ENCODE measurements around the gene GLYATL2.

Gene GLYATL2

GRCh38 chr11:58801974-58802545 is 42.4 kb downstream of the GLYATL2 start:
- no peak overlapping the region for H3K4me3 ChIP-seq (ENCODE audit: low read depth, low read length)

DNA sequence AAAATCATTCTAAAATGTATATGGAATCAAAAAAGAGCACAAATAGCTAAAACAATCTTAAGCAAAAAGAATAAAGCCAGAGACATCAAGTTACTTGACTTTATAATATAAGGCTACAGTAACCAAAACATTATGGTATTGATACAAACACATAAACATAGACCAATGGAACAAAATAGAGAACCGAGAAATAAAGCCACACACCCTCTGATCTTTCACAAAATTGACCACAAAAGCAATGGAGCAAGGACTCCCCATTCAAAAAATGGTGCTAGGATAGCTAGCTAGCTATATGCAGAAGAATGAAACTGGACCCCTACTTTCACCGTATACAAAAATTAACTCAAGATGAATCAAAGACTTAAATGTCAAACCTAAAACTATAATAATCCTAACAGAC is 43.2 kb downstream of the GLYATL2 start:
- no peak overlapping the region for H3K4me3 ChIP-seq (ENCODE audit: low read depth, low read length)

DNA sequence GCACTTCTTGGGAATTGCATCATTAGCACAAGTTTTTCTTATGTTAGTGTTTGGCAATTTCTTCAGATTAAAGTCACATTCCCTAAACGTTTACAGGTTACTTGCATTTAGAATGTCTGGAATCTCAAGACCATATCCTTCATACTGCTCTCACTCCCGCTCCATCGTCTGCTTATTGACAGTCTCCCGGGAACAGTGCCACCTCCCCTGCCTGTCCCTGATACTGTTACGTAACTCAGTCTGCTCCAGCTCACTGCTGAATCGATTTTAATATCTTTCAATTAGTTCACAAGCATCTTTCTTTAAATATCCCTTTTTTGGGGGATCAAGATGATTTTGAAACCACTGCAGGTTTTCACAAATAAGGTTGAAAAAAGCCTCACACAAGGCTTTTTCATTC is 48.2 kb downstream of the GLYATL2 start:
- H3K4me3 ChIP-seq (ENCODE audit: low read depth, low read length), result no peak overlapping the region

GRCh38 chr11:58788355-58789023 is 56.0 kb downstream of the GLYATL2 start:
- H3K4me3 ChIP-seq (ENCODE audit: low read depth, low read length), result no peak overlapping the region

DNA sequence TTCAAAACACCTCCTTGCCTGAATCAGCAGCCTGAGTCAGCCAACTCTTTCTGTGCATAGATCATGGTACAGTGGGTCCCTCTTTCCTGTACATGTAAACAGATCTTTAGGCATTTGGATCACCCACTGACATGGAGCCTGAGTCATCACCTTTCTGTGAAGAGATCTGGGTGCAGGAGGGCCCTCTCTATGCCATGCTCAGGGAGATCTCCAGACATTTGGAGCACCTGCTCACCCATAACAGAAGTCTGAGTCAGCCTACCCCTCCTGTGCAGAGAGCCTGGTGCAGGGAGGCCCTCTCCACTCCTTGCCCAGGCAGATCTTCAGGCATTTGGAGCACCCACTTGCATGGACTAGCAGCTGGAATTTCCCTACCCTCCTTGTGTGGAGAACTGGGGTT is 56.6 kb downstream of the GLYATL2 start:
- no peak overlapping the region for H3K4me3 ChIP-seq (ENCODE audit: low read depth, low read length)

- no peak overlapping the region for H3K4me3 ChIP-seq (ENCODE audit: low read depth, low read length)
These were observed 57.8 kb downstream of the GLYATL2 start for GRCh38 chr11:58786693-58787092.

- no peak overlapping the region for H3K4me3 ChIP-seq (ENCODE audit: low read depth, low read length)
These were observed 59.5 kb downstream of the GLYATL2 start for GRCh38 chr11:58784995-58785394.
